GM12878 (cell line): ENCODE results near the gene ATXN1L. TPM values are rescaled to one million over a fixed set of nuclear protein-coding genes. Genes with fewer than 3 reads are reported as not detected.

Experiments used
- ATAC-seq: fragments of 200-7000 bp; cut with Tn5 transposase; 3 replicates; pipeline ENCODE4 v1.9.1; 2020; ENCODE audit warnings: mild to moderate bottlenecking, moderate library complexity
- BruUV-seq: library from RNA; stranded (reverse); fragments of 400-500 nt; replicated peaks from 2 replicates; lab custom pipeline; 2021; lab: Mats Ljungman, UMichigan
- CTCF ChIA-PET: fragments of 300-600 bp; sonication (Branson Sonifier 250); formaldehyde crosslinking; extraction: SDS; loops from one replicate; lab custom pipeline; 2021; ENCODE audit warnings: inconsistent platforms; lab: Yijun Ruan, JAX
- POLR2A ChIA-PET: fragments of 350-600 bp; formaldehyde crosslinking; extraction: SDS; loops from one replicate; lab custom pipeline; 2021; ENCODE audit warnings: inconsistent platforms; lab: Charles Lee
- RAD21 ChIA-PET: fragments of 300-600 bp; sonication (Branson Sonifier 250); formaldehyde crosslinking; loops from one replicate; lab custom pipeline; 2023; ENCODE audit warnings: antibody characterized with exemption; ENCODE audit not compliant: unreplicated experiment; lab: Charles Lee
- SMC1A ChIA-PET: fragments of 300-600 bp; sonication (Branson Sonifier 250); formaldehyde crosslinking; loops from one replicate; lab custom pipeline; 2023; ENCODE audit not compliant: unreplicated experiment, uncharacterized antibody; lab: Charles Lee
- DNase-seq: peaks from one replicate; pipeline ENCODE4 v3.0.0-alpha.2; 2011; ENCODE audit warnings: low read depth, low spot score
- FAIRE-seq: peaks from 3 replicates; lab custom pipeline; 2011; peaks lifted over from hg19 to GRCh38; lab: Jason Lieb, UNC
- H2AFZ ChIP-seq: 2 replicates; pipeline ENCODE4 v1.6.0; 2011; ENCODE audit warnings: low read depth, low read length, control low read depth; ENCODE audit not compliant: control insufficient read depth
- H3K27ac ChIP-seq: 2 replicates; pipeline ENCODE4 v1.5.1; 2011; ENCODE audit warnings: control low read depth; ENCODE audit not compliant: control insufficient read depth, insufficient read depth
- H3K27me3 ChIP-seq, 2 experiments: replicated peaks in 1 of 2; 2 replicates each; pipeline versions ENCODE4 v1.6.0 to v1.6.1; 2011; ENCODE audit warnings: low read length in 1 of 2; ENCODE audit not compliant: control insufficient read depth in 2 of 2, insufficient read depth in 2 of 2
- H3K36me3 ChIP-seq, 2 experiments: 2 replicates each; pipeline ENCODE4 v1.5.1; 2011; ENCODE audit warnings: low read length in 1 of 2; ENCODE audit not compliant: control insufficient read depth in 2 of 2, insufficient read depth in 2 of 2
- H3K4me1 ChIP-seq: 2 replicates; pipeline ENCODE4 v1.6.1; 2011; ENCODE audit warnings: mild to moderate bottlenecking, low read length, moderate library complexity, mixed read lengths; ENCODE audit not compliant: control insufficient read depth, insufficient read depth
- H3K4me2 ChIP-seq: 2 replicates; pipeline ENCODE4 v1.6.0; 2011; ENCODE audit warnings: control low read depth; ENCODE audit not compliant: control insufficient read depth, insufficient read depth
- H3K4me3 ChIP-seq: fragments of 200-600 bp; sonication (generic); 2 replicates; pipeline ENCODE4 v1.5.1; 2016
- H3K79me2 ChIP-seq: 2 replicates; pipeline ENCODE4 v1.6.0; 2011; ENCODE audit warnings: low read length; ENCODE audit not compliant: control insufficient read depth, insufficient read depth
- H3K9ac ChIP-seq: 2 replicates; pipeline ENCODE4 v1.8.0; 2011; ENCODE audit warnings: low read length, control low read depth, mixed read lengths; ENCODE audit not compliant: control insufficient read depth, insufficient read depth
- H3K9me3 ChIP-seq: replicated peaks from 3 replicates; pipeline ENCODE4 v1.5.1; 2011; ENCODE audit warnings: mild to moderate bottlenecking, low read length; ENCODE audit not compliant: control insufficient read depth, insufficient read depth
- H4K20me1 ChIP-seq: 2 replicates; pipeline ENCODE4 v1.6.0; 2011; ENCODE audit not compliant: control insufficient read depth, insufficient read depth
- BACH1 ChIP-seq: fragments of 450-650 bp; IDR thresholded peaks from 2 replicates; pipeline ENCODE4 v1.6.1; 2017; ENCODE audit warnings: mild to moderate bottlenecking, borderline replicate concordance
- BCL11A ChIP-seq: IDR thresholded peaks from 2 replicates; pipeline ENCODE4 v1.6.1; 2011; ENCODE audit warnings: low read depth, low read length
- CBFB ChIP-seq: IDR thresholded peaks from 2 replicates; pipeline ENCODE4 v1.6.1; 2016; ENCODE audit warnings: antibody characterized with exemption, low read depth
- CTCF ChIP-seq, 3 experiments: IDR thresholded peaks in 2 of 3; conservative IDR thresholded peaks in 1 of 3; 2 replicates each; pipeline ENCODE4 v1.5.1; 2011; ENCODE audit warnings: low read depth in 3 of 3, low read length in 3 of 3, mild to moderate bottlenecking in 3 of 3, control low read depth in 2 of 3, moderate library complexity in 2 of 3, inconsistent platforms in 1 of 3, mixed read lengths in 1 of 3; ENCODE audit not compliant: control insufficient read depth in 2 of 3, insufficient read depth in 1 of 3; ENCODE audit errors: extremely low read depth in 1 of 3
- DPF2 ChIP-seq: fragments of 450-650 bp; IDR thresholded peaks from 2 replicates; pipeline ENCODE4 v1.6.1; 2017; ENCODE audit warnings: mild to moderate bottlenecking
- E2F8 ChIP-seq: fragments of 450-650 bp; IDR thresholded peaks from 2 replicates; pipeline ENCODE4 v1.6.1; 2018; ENCODE audit warnings: mild to moderate bottlenecking, low read depth, moderate library complexity; ENCODE audit not compliant: partially characterized antibody
- EED ChIP-seq: sonication (generic); IDR thresholded peaks from 2 replicates; pipeline ENCODE4 v1.6.1; 2016; ENCODE audit warnings: antibody characterized with exemption, low read depth
- EP300 ChIP-seq, 2 experiments: fragments of 150-350 bp in 1 of 2; IDR thresholded peaks; 2 replicates each; pipeline ENCODE4 v1.6.1; 2011 to 2012; ENCODE audit warnings: low read depth in 2 of 2, low read length in 2 of 2, borderline replicate concordance in 1 of 2, improper control_type of control experiment in 1 of 2, inconsistent platforms in 1 of 2; ENCODE audit not compliant: control insufficient read depth in 1 of 2
- HCFC1 ChIP-seq: fragments of 150-350 bp; IDR thresholded peaks from 2 replicates; pipeline ENCODE4 v1.6.1; 2014; ENCODE audit warnings: low read length
- KLF5 ChIP-seq: fragments of 450-650 bp; IDR thresholded peaks from 2 replicates; pipeline ENCODE4 v1.6.1; 2014; ENCODE audit warnings: mild to moderate bottlenecking; ENCODE audit not compliant: partially characterized antibody
- NFYB ChIP-seq: IDR thresholded peaks from 2 replicates; pipeline ENCODE4 v1.6.1; 2011; ENCODE audit warnings: low read depth, mild to moderate bottlenecking, low read length, improper control_type of control experiment, moderate library complexity; ENCODE audit not compliant: insufficient read depth
- NR2C2 ChIP-seq: IDR thresholded peaks from 2 replicates; pipeline ENCODE4 v1.6.1; 2011; ENCODE audit warnings: borderline replicate concordance, low read depth; ENCODE audit not compliant: control insufficient read depth, insufficient read length
- RCOR1 ChIP-seq: conservative IDR thresholded peaks from 2 replicates; pipeline ENCODE4 v1.6.1; 2012; ENCODE audit warnings: low read depth, low read length, improper control_type of control experiment
- RELB ChIP-seq: fragments of 450-650 bp; IDR thresholded peaks from 2 replicates; pipeline ENCODE4 v1.6.1; 2017; ENCODE audit warnings: low read depth, mild to moderate bottlenecking, moderate library complexity
- SUZ12 ChIP-seq: fragments of 200-600 bp; sonication (generic); IDR thresholded peaks from one replicate; pipeline ENCODE4 v1.6.1; 2018; ENCODE audit warnings: antibody characterized with exemption, mild to moderate bottlenecking; ENCODE audit not compliant: unreplicated experiment
- TCF12 ChIP-seq: IDR thresholded peaks from 2 replicates; pipeline ENCODE4 v1.6.1; 2011; ENCODE audit warnings: low read depth, mild to moderate bottlenecking, low read length
- YY1 ChIP-seq: IDR thresholded peaks from 2 replicates; pipeline ENCODE4 v1.6.1; 2011; ENCODE audit warnings: low read depth, mild to moderate bottlenecking, low read length
- ZNF207 ChIP-seq: fragments of 450-650 bp; IDR thresholded peaks from 2 replicates; pipeline ENCODE4 v1.6.1; 2014; ENCODE audit warnings: antibody characterized with exemption, mild to moderate bottlenecking, borderline replicate concordance
- WGBS: methylation state at CpG from one replicate; pipeline ENCODE4 v1.1.6; 2016; ENCODE audit warnings: low lambda C conversion rate; ENCODE audit not compliant: insufficient replicate concordance, insufficient coverage; ENCODE audit errors: missing lambda C conversion rate; 5-methylcytosine and 5-hydroxymethylcytosine counted together
- in situ Hi-C: fragments of 300-500 bp; cut with MboI; formaldehyde crosslinking; loops from 9 replicates; pipeline ENCODE4 v1.14.3; 2018; ENCODE audit warnings: mixed read lengths
- intact Hi-C: fragments of 100-400 bp; cut with micrococcal nuclease; formaldehyde crosslinking; loops from one replicate; pipeline ENCODE4 v1.14.2; 2022; ENCODE audit not compliant: unreplicated experiment
- polyA plus RNA-seq, 11 experiments: library from polyadenylated mRNA; depleted of rRNA in 4 of 11; unstranded in 6 of 11; stranded (reverse) in 5 of 11; fragments of >200 nt; fragmentation: Nextera tagmentation in 4 of 11; fragmentation: Illumina TruSeq in 1 of 11; extraction: Ambion mirVana in 4 of 11; extraction: Trizol in 1 of 11; gene quantifications; 1 replicate in 1 of 11; 2 replicates in 10 of 11; pipeline versions ENCODE4 v1.2.1 to v1.2.3, GENCODE V29; 2011 to 2016; ENCODE audit warnings: inconsistent platforms in 2 of 11, missing spikeins in 2 of 11, low read depth in 1 of 11
- total RNA-seq, 4 experiments: library from RNA; depleted of rRNA in 3 of 4; stranded (reverse); fragments of >200 nt in 3 of 4; fragmentation: Illumina TruSeq in 1 of 4; extraction: Trizol in 1 of 4; gene quantifications; 2 replicates each; pipeline versions ENCODE4 v1.2.1 to v1.2.3, GENCODE V29; 2013 to 2021

Gene ATXN1L
- total and polyA plus RNA-seq, 10 of the 15 experiments (the other 5 are each of a cell fraction or from before 2014, with no cell fraction given): 1.8 to 14.6 (median 9.2) TPM

GRCh38 chr16:71848622-71849021, 2.8 kb downstream of the ATXN1L start (continued):
- TF ChIP-seq BCL11A: no peak

- H3K4me3 ChIP-seq: no peak overlapping the region
- H3K79me2 ChIP-seq: peaks cover 42% of the 10 kb centered on the region
- DNase-seq (no peak), FAIRE-seq (no peak), ATAC-seq (no peak)
- in situ Hi-C loops (no loop called here), intact Hi-C loops (loop anchor here (2.0 kb wide), 1 partner anchor 43 kb away; the partner anchor contains the start of gene AP1G1)
- no peaks in the 10 kb centered on the region for H3K27me3 ChIP-seq
- H3K9me3 ChIP-seq: no peaks in the 10 kb centered on the region
- WGBS: 89% methylated on average over 8 of the region's 8 CpGs
- H3K36me3 ChIP-seq: peaks cover 23 to 28% of the 10 kb centered on the region in 2 experiments
- no peak overlapping the region for H3K9ac ChIP-seq
- no peak overlapping the region for H3K27ac ChIP-seq
- ChIA-PET SMC1A (interaction anchor here (1.0 to 1.9 kb wide), 2 partner anchors 42 to 44 kb away, joined by 4 read pairs; no protein-coding TSS in a partner anchor), CTCF (no interaction called here), RAD21 (interaction anchor here (1.0 to 1.8 kb wide), 2 partner anchors 8 to 38 kb away, joined by 3 to 8 read pairs; no protein-coding TSS in a partner anchor), POLR2A (interaction anchor here (1.2 to 2.6 kb wide), 2 partner anchors 9 to 28 kb away, joined by 4 to 15 read pairs; no protein-coding TSS in a partner anchor)
- no TSS peak for BruUV-seq
- no peak overlapping the region for H2AFZ ChIP-seq
- no peak overlapping the region for H3K4me2 ChIP-seq
- H4K20me1 ChIP-seq: no peaks in the 10 kb centered on the region
- H3K4me1 ChIP-seq: peaks cover 42% of the 10 kb centered on the region
- TF ChIP-seq CTCF (IDR thresholded peaks at IDR 0.05 in 2 of 3, conservative IDR thresholded peaks at IDR 0.05 in 1 of 3; ENCODE audit: control insufficient read depth in 2 of 3, extremely low read depth in 1 of 3, insufficient read depth in 1 of 3, low read depth in 3 of 3, low read length in 3 of 3): no peak
- TF ChIP-seq RELB: no peak
- TF ChIP-seq SUZ12: no peak
- no peak for TF ChIP-seq DPF2
- no peak for TF ChIP-seq CBFB
- no peak for TF ChIP-seq RCOR1
- no peak for TF ChIP-seq HCFC1
- TF ChIP-seq ZNF207: no peak
- no peak for TF ChIP-seq BACH1
- no peak for TF ChIP-seq KLF5
- TF ChIP-seq TCF12: no peak
- TF ChIP-seq YY1: no peak
- TF ChIP-seq E2F8: no peak
- TF ChIP-seq EED: no peak
- TF ChIP-seq NFYB: no peak
- no peak for TF ChIP-seq EP300 (IDR thresholded peaks at IDR 0.05; ENCODE audit: borderline replicate concordance in 1 of 2, control insufficient read depth in 1 of 2, low read depth in 2 of 2, low read length in 2 of 2)
- TF ChIP-seq NR2C2: no peak
Observed at GRCh38 chr16:71851746-71852145, 6.0 kb downstream of the ATXN1L start.
